ENCODE data around the gene DPF3. TPM values are rescaled to one million over a fixed set of nuclear protein-coding genes. Genes with fewer than 3 reads are reported as not detected.

Gene DPF3
- total RNA-seq, 2 donors from 2014 or later: 0.13 to 1.2 TPM

DNA sequence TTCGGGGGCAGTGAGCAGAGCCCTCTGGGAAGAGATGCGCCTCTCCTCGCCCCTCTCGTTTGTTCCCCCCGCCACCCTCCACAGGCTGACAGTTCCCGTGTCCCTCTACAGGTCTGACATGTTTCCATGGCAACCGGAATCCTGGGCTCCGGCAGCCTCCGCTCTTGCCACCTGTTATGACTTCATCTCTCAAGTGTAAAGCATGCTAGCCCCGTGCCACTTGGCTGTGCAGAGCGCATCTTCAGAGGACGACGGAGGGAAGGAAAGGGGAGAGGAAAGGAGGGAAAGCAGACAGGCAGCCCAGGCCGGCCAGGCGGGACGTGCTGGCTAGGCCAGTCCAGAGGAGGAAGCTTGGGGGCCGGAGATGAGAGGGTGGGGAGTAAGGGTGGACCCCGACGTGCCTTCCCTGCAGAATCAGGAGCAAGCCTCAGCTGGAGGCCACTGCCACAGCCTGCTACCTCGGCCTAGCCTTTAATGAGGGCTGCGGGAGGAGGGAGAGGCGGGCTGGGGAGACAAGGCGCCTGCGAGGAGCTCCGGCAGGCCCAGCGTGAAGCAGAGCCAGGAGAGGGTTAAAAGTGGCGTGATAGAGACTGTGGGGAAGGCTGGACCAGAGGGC, 214.3 kb downstream of the DPF3 start:
- Mint-ChIP-seq H3K27me3 (no peaks in the 10 kb centered on the region), H3K4me1 (no peaks in the 10 kb centered on the region)
- no peaks in the 10 kb centered on the region for H3K9me3 ChIP-seq (ENCODE audit: control insufficient read depth, low read length, poor library complexity, severe bottlenecking)

DNA sequence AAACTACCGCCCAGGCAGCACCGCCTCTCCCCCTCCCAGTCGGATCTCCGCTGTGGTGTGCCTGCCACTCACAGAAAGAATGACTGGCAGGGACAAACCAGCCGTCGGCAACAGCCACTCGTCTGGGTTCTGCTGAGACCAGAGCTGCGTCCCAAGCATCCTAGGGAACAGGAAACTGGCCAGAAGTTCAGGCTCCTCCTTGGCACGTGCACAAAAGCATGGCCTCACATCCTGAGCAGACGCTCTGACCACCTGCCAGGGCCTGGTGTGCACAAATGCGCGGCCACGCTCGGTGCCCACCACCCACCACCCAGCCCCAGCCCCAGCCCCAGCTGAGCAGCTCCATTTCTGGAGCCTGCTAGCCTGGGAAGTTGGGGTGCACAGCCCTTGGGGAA, 214.8 kb downstream of the DPF3 start:
- H3K4me1 Mint-ChIP-seq: no peaks in the 10 kb centered on the region
- H3K4me3 Mint-ChIP-seq: no peak overlapping the region
- no peaks in the 10 kb centered on the region for H3K36me3 Mint-ChIP-seq (ENCODE audit: low read depth)
- H3K27me3 Mint-ChIP-seq: no peaks in the 10 kb centered on the region
- no peaks in the 10 kb centered on the region for H3K9me3 ChIP-seq (ENCODE audit: control insufficient read depth, low read length, poor library complexity, severe bottlenecking)
- ATAC-seq: no peak
- H3K27ac Mint-ChIP-seq: no peak overlapping the region
- DNase-seq: no peak

More for the DNA sequence above, 214.3 kb downstream of the DPF3 start:
- H3K4me3 Mint-ChIP-seq: no peak overlapping the region
- no peak overlapping the region for H3K27ac Mint-ChIP-seq
- H3K36me3 Mint-ChIP-seq (ENCODE audit: low read depth): no peaks in the 10 kb centered on the region
- DNase-seq (no peak), ATAC-seq (no peak)

DNA sequence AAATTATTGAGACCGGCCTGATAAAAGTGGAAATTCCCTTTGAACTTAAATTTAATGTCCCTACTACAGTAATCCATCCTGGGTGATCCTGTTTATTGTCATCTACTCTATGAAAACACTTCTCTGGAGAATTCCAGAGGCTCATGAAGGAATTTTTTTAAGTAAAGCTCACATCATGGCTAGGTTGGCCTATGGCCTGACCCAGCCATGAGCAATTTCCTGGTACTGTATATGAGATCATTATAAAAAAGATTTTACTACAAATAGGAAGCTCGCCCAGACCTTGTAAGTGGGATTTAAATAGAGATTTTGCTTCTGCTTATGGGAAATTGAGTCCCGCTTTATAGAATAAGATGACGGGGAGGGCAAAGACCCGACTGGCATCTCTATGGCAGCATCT, 215.5 kb downstream of the DPF3 start:
- ATAC-seq (no peak), DNase-seq (no peak)
- H3K27ac Mint-ChIP-seq: no peak overlapping the region
- no peaks in the 10 kb centered on the region for H3K9me3 ChIP-seq (ENCODE audit: control insufficient read depth, low read length, poor library complexity, severe bottlenecking)
- no peaks in the 10 kb centered on the region for H3K4me1 Mint-ChIP-seq
- no peaks in the 10 kb centered on the region for H3K36me3 Mint-ChIP-seq (ENCODE audit: low read depth)
- H3K27me3 Mint-ChIP-seq: no peaks in the 10 kb centered on the region
- no peak overlapping the region for H3K4me3 Mint-ChIP-seq

GRCh38 chr14:72677664-72678063, 216.2 kb downstream of the DPF3 start:
- ATAC-seq: no peak

DNA sequence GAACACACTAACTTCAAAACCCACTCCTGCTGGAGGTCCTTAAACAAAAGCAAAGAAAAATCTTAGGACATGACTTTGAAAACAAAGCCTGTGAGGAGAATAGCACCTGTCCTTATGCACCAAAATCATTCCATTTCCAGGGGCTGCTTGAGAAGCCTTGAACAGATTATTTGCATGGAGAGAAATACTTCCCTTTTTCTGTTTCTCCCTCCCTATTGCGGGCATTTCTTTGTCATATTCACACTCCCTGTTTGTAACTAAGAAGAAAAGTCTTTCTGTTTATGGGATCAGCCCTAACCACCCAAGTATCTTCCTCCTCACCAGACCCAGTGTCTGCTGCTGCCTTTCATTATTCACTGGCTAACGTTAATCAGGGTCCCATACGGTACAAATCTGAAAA, 218.8 kb downstream of the DPF3 start:
- no peaks in the 10 kb centered on the region for H3K9me3 ChIP-seq (ENCODE audit: control insufficient read depth, low read length, poor library complexity, severe bottlenecking)
- Mint-ChIP-seq H3K27me3 (peaks cover 8% of the 10 kb centered on the region), H3K27ac (no peak overlapping the region), H3K36me3 (ENCODE audit: low read depth) (peaks cover 1% of the 10 kb centered on the region), H3K4me1 (no peaks in the 10 kb centered on the region), H3K4me3 (no peak overlapping the region)
- ATAC-seq: no peak
- no peak for DNase-seq

More at GRCh38 chr14:72677664-72678063, 216.2 kb downstream of the DPF3 start:
- Mint-ChIP-seq H3K27ac (no peak overlapping the region), H3K4me3 (no peak overlapping the region), H3K4me1 (no peaks in the 10 kb centered on the region), H3K36me3 (ENCODE audit: low read depth) (no peaks in the 10 kb centered on the region), H3K27me3 (no peaks in the 10 kb centered on the region)
- no peak for DNase-seq
- H3K9me3 ChIP-seq (ENCODE audit: control insufficient read depth, low read length, poor library complexity, severe bottlenecking): no peaks in the 10 kb centered on the region

GRCh38 chr14:72673179-72673578, 220.7 kb downstream of the DPF3 start:
- peaks cover 12% of the 10 kb centered on the region for H3K27me3 Mint-ChIP-seq
- no peak overlapping the region for H3K4me3 Mint-ChIP-seq
- DNase-seq (no peak), ATAC-seq (no peak)
- no peaks in the 10 kb centered on the region for H3K4me1 Mint-ChIP-seq
- no peaks in the 10 kb centered on the region for H3K9me3 ChIP-seq (ENCODE audit: control insufficient read depth, low read length, poor library complexity, severe bottlenecking)
- H3K27ac Mint-ChIP-seq: no peak overlapping the region
- peaks cover 3% of the 10 kb centered on the region for H3K36me3 Mint-ChIP-seq (ENCODE audit: low read depth)

DNA sequence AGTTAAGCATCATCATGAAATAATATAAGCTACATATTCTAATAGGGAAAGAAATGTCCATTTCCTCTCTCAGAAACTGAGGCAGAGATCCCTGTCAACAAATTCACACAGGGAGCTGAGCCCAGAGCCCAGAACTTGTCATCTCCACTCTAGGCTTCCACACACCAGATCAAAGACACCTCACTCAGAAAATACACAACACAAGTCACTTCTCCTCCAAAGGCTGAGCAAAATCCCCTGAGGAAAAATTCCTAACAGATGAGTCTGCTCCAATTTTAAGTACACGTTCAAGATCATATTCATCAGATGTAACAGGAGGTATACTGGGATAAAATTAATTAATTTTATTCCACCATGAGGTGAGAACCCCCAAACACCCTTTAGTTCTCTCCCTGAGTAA, 227.3 kb downstream of the DPF3 start:
- Mint-ChIP-seq H3K36me3 (ENCODE audit: low read depth) (peaks cover 3% of the 10 kb centered on the region), H3K27ac (no peak overlapping the region), H3K4me1 (no peaks in the 10 kb centered on the region), H3K4me3 (no peak overlapping the region), H3K27me3 (peaks cover 18% of the 10 kb centered on the region)
- H3K9me3 ChIP-seq (ENCODE audit: control insufficient read depth, low read length, poor library complexity, severe bottlenecking): no peaks in the 10 kb centered on the region
- DNase-seq: no peak
- no peak for ATAC-seq

GRCh38 chr14:72665259-72665658, 228.6 kb downstream of the DPF3 start:
- Mint-ChIP-seq H3K36me3 (ENCODE audit: low read depth) (peaks cover 3% of the 10 kb centered on the region), H3K4me3 (no peak overlapping the region), H3K27ac (no peak overlapping the region), H3K4me1 (no peaks in the 10 kb centered on the region), H3K27me3 (peaks cover 11% of the 10 kb centered on the region)
- ATAC-seq (no peak), DNase-seq (no peak)
- H3K9me3 ChIP-seq (ENCODE audit: control insufficient read depth, low read length, poor library complexity, severe bottlenecking): no peaks in the 10 kb centered on the region

DNA sequence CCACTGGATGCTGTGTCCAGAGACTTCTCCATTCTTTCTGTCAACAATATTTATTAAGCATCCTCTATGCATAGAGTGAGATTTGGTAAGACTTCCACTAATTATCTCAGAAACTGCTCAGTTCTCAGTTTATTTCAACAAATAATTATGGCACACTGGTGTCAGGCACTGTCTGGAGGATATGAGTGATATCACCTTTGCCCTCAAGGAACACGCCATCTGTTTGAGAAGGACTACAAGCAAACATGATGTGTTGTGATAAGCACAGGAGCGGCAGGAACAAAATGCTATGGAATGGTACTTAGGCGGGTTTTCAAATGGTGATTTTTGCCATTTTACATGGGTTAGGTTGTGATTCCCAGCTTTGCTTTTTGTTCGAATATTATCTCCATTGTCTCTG, 229.2 kb downstream of the DPF3 start:
- H3K4me3 Mint-ChIP-seq: no peak overlapping the region
- H3K9me3 ChIP-seq (ENCODE audit: control insufficient read depth, low read length, poor library complexity, severe bottlenecking): no peaks in the 10 kb centered on the region
- H3K36me3 Mint-ChIP-seq (ENCODE audit: low read depth): no peaks in the 10 kb centered on the region
- H3K27ac Mint-ChIP-seq: no peak overlapping the region
- no peak for DNase-seq
- ATAC-seq: no peak
- H3K27me3 Mint-ChIP-seq: peaks cover 5% of the 10 kb centered on the region
- H3K4me1 Mint-ChIP-seq: no peaks in the 10 kb centered on the region

GRCh38 chr14:72663956-72664650, 229.8 kb downstream of the DPF3 start:
- Mint-ChIP-seq H3K36me3 (ENCODE audit: low read depth) (no peaks in the 10 kb centered on the region), H3K4me3 (no peak overlapping the region), H3K4me1 (no peaks in the 10 kb centered on the region), H3K27ac (no peak overlapping the region), H3K27me3 (peaks cover 5% of the 10 kb centered on the region)
- no peak for DNase-seq
- H3K9me3 ChIP-seq (ENCODE audit: control insufficient read depth, low read length, poor library complexity, severe bottlenecking): no peaks in the 10 kb centered on the region
- no peak for ATAC-seq

GRCh38 chr14:72663076-72663487, 230.8 kb downstream of the DPF3 start:
- H3K9me3 ChIP-seq (ENCODE audit: control insufficient read depth, low read length, poor library complexity, severe bottlenecking): no peaks in the 10 kb centered on the region
- no peak for ATAC-seq
- Mint-ChIP-seq H3K27me3 (peaks cover 5% of the 10 kb centered on the region), H3K27ac (no peak overlapping the region), H3K36me3 (ENCODE audit: low read depth) (no peaks in the 10 kb centered on the region), H3K4me3 (no peak overlapping the region), H3K4me1 (no peaks in the 10 kb centered on the region)
- no peak for DNase-seq

DNA sequence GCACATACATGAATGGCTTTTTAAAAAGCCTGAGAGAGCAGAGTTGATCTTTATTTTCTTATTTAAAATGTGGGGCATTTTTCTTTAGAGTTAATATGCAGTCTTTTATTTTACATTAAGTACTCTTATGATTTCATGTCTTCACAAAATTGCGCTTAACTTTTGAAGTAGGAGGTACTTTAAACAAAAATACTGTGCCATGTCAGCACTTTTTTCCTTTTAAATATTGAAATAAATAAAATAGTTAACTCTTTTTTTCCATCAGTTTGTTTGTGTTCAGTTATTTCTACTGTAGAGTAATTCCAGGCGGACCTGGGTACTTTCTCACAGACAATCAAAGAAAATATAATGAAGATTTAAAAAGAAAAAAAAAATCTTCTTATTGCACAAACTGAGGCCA, 231.7 kb downstream of the DPF3 start:
- no peak for ATAC-seq
- H3K9me3 ChIP-seq (ENCODE audit: control insufficient read depth, low read length, poor library complexity, severe bottlenecking): no peaks in the 10 kb centered on the region
- no peak overlapping the region for H3K4me3 Mint-ChIP-seq
- DNase-seq: no peak
- no peaks in the 10 kb centered on the region for H3K4me1 Mint-ChIP-seq
- no peaks in the 10 kb centered on the region for H3K36me3 Mint-ChIP-seq (ENCODE audit: low read depth)
- H3K27ac Mint-ChIP-seq: no peak overlapping the region
- peaks cover 5% of the 10 kb centered on the region for H3K27me3 Mint-ChIP-seq

DNA sequence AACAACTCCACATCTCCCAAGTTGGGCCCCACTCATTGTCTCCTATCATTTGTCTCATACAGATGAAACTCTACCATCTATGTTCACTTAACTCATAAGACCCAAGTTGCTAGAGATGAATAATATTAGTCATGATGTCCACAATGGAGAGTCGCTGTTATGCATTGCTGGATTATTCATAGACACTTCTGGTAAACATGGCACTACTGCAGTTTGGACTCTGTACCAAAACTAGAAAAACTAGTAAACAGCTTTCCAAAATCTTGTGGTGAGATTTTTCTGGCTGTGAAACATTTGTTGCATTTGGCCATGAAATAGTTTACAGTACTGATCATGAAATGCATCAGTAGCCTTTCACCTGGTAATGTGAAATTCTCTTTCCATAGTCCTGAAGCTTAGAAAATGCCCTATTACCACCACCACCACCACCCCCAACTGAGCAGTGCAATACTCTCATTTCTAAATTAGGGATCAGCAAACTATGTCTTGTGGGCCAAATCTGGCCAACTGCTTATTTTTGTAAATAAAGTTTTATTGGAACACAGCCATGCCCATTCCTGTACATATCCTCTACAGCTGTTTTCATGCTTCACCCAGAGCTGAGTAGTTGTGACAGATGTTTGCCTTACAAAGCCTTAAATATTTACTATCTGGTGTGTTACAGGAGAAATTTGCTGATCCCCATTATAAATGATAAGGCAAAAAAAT, 236.5 kb downstream of the DPF3 start:
- no peak for DNase-seq
- Mint-ChIP-seq H3K36me3 (ENCODE audit: low read depth) (no peaks in the 10 kb centered on the region), H3K4me3 (no peak overlapping the region), H3K4me1 (peaks cover 3% of the 10 kb centered on the region), H3K27me3 (no peaks in the 10 kb centered on the region), H3K27ac (no peak overlapping the region)
- no peak for ATAC-seq
- no peaks in the 10 kb centered on the region for H3K9me3 ChIP-seq (ENCODE audit: control insufficient read depth, low read length, poor library complexity, severe bottlenecking)

Measured in T-helper 17 cell (primary cell).